Measurements from ENCODE around the gene GTF3C5.
"Not testable (repeated sequence)": the region's sequence is repeated elsewhere in the genome, so short reads cannot be mapped to it uniquely, and the experiment has no call there.

Gene GTF3C5

GRCh38 chr9:133031496-133031911, 707 bp downstream of the GTF3C5 start:
- no peak for DNase-seq

GRCh38 chr9:133032171-133032570, 1.4 kb downstream of the GTF3C5 start:
- no peak for DNase-seq

- no peak for DNase-seq
These were observed 4.9 kb downstream of the GTF3C5 start for GRCh38 chr9:133035669-133036068.

GRCh38 chr9:133037775-133038515, 7.1 kb downstream of the GTF3C5 start:
- DNase-seq, result no peak

- DNase-seq, result not testable (repeated sequence)
These were observed 10.2 kb downstream of the GTF3C5 start for GRCh38 chr9:133040892-133041479.

- DNase-seq, result no peak
These were observed 11.2 kb downstream of the GTF3C5 start for GRCh38 chr9:133041958-133042357.

- no peak for DNase-seq
These were observed 11.9 kb downstream of the GTF3C5 start for GRCh38 chr9:133042676-133043075.

- DNase-seq, result no peak
These were observed 12.7 kb downstream of the GTF3C5 start for GRCh38 chr9:133043449-133044035.

- no peak for DNase-seq
These were observed 13.3 kb downstream of the GTF3C5 start for GRCh38 chr9:133044125-133044524.

- DNase-seq, result no peak
These were observed 13.9 kb downstream of the GTF3C5 start for GRCh38 chr9:133044661-133045060.

GRCh38 chr9:133045132-133045531, 14.3 kb downstream of the GTF3C5 start:
- no peak for DNase-seq

GRCh38 chr9:133046196-133046899, 15.6 kb downstream of the GTF3C5 start:
- DNase-seq, result no peak

GRCh38 chr9:133046900-133047295, 16.1 kb downstream of the GTF3C5 start:
- DNase-seq, result no peak

- peak; percentile 30 for DNase-seq
These were observed 17.8 kb downstream of the GTF3C5 start for GRCh38 chr9:133048595-133048994.

GRCh38 chr9:133049043-133049442, 18.2 kb downstream of the GTF3C5 start:
- DNase-seq, result no peak

- no peak for DNase-seq
These were observed 19.3 kb downstream of the GTF3C5 start for GRCh38 chr9:133050142-133050541.

GRCh38 chr9:133050781-133051180, 20.0 kb downstream of the GTF3C5 start:
- DNase-seq, result no peak

GRCh38 chr9:133051281-133051900, 20.6 kb downstream of the GTF3C5 start:
- DNase-seq, result no peak

GRCh38 chr9:133051966-133052539, 21.3 kb downstream of the GTF3C5 start:
- DNase-seq, result no peak

GRCh38 chr9:133054194-133054890, 23.5 kb downstream of the GTF3C5 start:
- no peak for DNase-seq

GRCh38 chr9:133054966-133055365, 24.2 kb downstream of the GTF3C5 start:
- no peak for DNase-seq

- DNase-seq, result no peak
These were observed 25.1 kb downstream of the GTF3C5 start for GRCh38 chr9:133055788-133056420.
